ENCODE results near the gene DNAH14. TPM values are rescaled to one million over a fixed set of nuclear protein-coding genes. Genes with fewer than 3 reads are reported as not detected.
A peak's percentile ranks its signal among the peaks of the same experiment; 100 is the strongest.

DNAH14 gene
- total RNA-seq, 1 experiment from 2014 or later: 57.3 TPM

DNA sequence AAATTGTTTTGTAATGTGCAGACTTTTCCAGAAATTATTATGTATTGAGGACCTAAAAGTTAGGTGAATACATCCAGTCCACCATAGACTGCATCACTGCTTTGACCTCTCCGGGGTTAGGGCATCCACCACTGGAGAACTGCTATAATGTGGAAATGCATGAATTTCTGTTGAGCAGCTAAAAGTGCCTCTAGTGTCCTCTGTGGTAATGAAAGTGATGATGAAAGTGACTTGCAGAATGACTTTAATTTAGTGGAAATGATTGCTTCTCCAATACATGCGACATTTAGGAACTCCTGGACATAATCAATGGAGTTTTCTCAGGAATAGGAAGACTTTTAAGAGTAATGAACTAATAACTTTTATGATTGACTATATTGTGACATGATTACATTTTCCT is 327.6 kb downstream of the DNAH14 start:
- H3K9me3 ChIP-seq: no peaks in the 10 kb centered on the region
- H3K36me3 ChIP-seq (ENCODE audit: control insufficient read depth, insufficient read depth, low read length): no peaks in the 10 kb centered on the region
- H3K4me3 ChIP-seq (ENCODE audit: low read depth, low read length): no peak overlapping the region
- H3K27me3 ChIP-seq (replicated peaks; ENCODE audit: control insufficient read depth, insufficient read depth, low read length): no peaks in the 10 kb centered on the region
- TF ChIP-seq, protein P1, sequence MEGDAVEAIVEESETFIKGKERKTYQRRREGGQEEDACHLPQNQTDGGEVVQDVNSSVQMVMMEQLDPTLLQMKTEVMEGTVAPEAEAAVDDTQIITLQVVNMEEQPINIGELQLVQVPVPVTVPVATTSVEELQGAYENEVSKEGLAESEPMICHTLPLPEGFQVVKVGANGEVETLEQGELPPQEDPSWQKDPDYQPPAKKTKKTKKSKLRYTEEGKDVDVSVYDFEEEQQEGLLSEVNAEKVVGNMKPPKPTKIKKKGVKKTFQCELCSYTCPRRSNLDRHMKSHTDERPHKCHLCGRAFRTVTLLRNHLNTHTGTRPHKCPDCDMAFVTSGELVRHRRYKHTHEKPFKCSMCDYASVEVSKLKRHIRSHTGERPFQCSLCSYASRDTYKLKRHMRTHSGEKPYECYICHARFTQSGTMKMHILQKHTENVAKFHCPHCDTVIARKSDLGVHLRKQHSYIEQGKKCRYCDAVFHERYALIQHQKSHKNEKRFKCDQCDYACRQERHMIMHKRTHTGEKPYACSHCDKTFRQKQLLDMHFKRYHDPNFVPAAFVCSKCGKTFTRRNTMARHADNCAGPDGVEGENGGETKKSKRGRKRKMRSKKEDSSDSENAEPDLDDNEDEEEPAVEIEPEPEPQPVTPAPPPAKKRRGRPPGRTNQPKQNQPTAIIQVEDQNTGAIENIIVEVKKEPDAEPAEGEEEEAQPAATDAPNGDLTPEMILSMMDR (IDR thresholded peaks at IDR 0.05; ENCODE audit: insufficient read depth in 1 of 2, low read depth in 1 of 2, low read length in 1 of 2, severe bottlenecking in 1 of 2, unreplicated experiment in 1 of 2): no peak
- DNase-seq: no peak
- H3K36me3 Mint-ChIP-seq (ENCODE audit: insufficient read depth, unreplicated experiment): no peaks in the 10 kb centered on the region
- CTCF ChIA-PET: no interaction called here
- no peaks in the 10 kb centered on the region for H3K4me1 ChIP-seq
- H3K4me1 Mint-ChIP-seq (ENCODE audit: low read depth, unreplicated experiment): no peaks in the 10 kb centered on the region
- H3K27ac Mint-ChIP-seq (ENCODE audit: unreplicated experiment): no peak overlapping the region
- no TSS peak for BruUV-seq (replicated peaks)
- H3K4me3 Mint-ChIP-seq (ENCODE audit: unreplicated experiment): no peak overlapping the region
- intact Hi-C loops (cut with micrococcal nuclease; ENCODE audit: unreplicated experiment): no loop called here
- peaks cover 6% of the 10 kb centered on the region for H3K9me3 Mint-ChIP-seq (ENCODE audit: unreplicated experiment)
- no peaks in the 10 kb centered on the region for H3K27me3 Mint-ChIP-seq (ENCODE audit: insufficient read depth, unreplicated experiment)
- POLR2A ChIA-PET: no interaction called here

DNA sequence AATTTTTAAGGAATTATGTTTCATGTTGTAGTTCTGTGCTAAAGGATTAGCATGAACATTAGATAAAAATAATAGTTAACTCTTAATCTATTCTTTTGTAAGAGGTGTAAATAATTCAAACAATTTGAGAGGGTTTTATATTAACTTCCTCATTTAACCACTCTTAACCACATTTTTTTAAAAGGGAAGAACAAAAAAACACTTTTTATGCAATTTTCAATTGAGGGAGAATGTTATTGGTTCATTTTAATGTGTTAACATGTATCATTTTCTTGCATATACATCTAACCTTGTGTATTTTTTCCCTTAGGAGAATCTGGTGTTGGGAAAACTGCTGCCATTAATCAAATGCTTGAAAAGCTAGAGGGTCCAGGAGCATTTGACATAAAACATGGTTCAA is 329.3 kb downstream of the DNAH14 start:
- no peaks in the 10 kb centered on the region for H3K36me3 Mint-ChIP-seq (ENCODE audit: insufficient read depth, unreplicated experiment)

DNA sequence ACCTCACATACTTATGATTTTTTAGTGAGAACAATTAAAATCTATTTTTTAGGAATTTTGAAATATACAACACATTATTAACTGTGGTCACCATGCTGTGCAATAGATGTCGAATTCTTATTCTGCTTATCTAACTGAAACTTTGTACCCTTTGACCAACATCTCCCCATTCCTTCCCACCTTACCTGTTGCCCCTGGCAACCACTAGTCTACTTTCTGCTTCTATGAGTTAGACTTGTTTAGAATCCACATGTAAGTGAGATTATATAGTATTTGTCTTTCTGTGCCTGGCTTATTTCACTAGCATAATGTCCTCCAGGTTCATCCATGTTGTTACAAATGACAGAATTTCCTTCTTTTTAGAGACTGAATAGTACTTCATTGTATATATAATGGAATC is 330.1 kb downstream of the DNAH14 start:
- TF ChIP-seq, protein P1 (IDR thresholded peaks at IDR 0.05; ENCODE audit: insufficient read depth in 1 of 2, low read depth in 1 of 2, low read length in 1 of 2, severe bottlenecking in 1 of 2, unreplicated experiment in 1 of 2): no peak
- H3K9me3 Mint-ChIP-seq (ENCODE audit: unreplicated experiment): peaks cover 6% of the 10 kb centered on the region
- H3K27ac Mint-ChIP-seq (ENCODE audit: unreplicated experiment): no peak overlapping the region
- H3K36me3 Mint-ChIP-seq (ENCODE audit: insufficient read depth, unreplicated experiment): no peaks in the 10 kb centered on the region
- CTCF ChIA-PET: no interaction called here
- no peak overlapping the region for H3K4me3 Mint-ChIP-seq (ENCODE audit: unreplicated experiment)
- no peaks in the 10 kb centered on the region for H3K9me3 ChIP-seq
- DNase-seq: peak in 1 of 2 experiments; percentile 4
- H3K27me3 Mint-ChIP-seq (ENCODE audit: insufficient read depth, unreplicated experiment): no peaks in the 10 kb centered on the region
- no peaks in the 10 kb centered on the region for H3K4me1 ChIP-seq
- no peaks in the 10 kb centered on the region for H3K36me3 ChIP-seq (ENCODE audit: control insufficient read depth, insufficient read depth, low read length)
- H3K4me3 ChIP-seq (ENCODE audit: low read depth, low read length): no peak overlapping the region
- no peaks in the 10 kb centered on the region for H3K27me3 ChIP-seq (replicated peaks; ENCODE audit: control insufficient read depth, insufficient read depth, low read length)
- BruUV-seq (replicated peaks): no TSS peak
- intact Hi-C loops (cut with micrococcal nuclease; ENCODE audit: unreplicated experiment): no loop called here
- POLR2A ChIA-PET: no interaction called here
- no peaks in the 10 kb centered on the region for H3K4me1 Mint-ChIP-seq (ENCODE audit: low read depth, unreplicated experiment)

More for the DNA sequence above, 329.3 kb downstream of the DNAH14 start:
- Mint-ChIP-seq H3K27ac (ENCODE audit: unreplicated experiment) (no peak overlapping the region), H3K4me1 (ENCODE audit: low read depth, unreplicated experiment) (no peaks in the 10 kb centered on the region), H3K9me3 (ENCODE audit: unreplicated experiment) (peaks cover 6% of the 10 kb centered on the region), H3K27me3 (ENCODE audit: insufficient read depth, unreplicated experiment) (no peaks in the 10 kb centered on the region), H3K4me3 (ENCODE audit: unreplicated experiment) (no peak overlapping the region)
- Histone ChIP-seq H3K36me3 (ENCODE audit: control insufficient read depth, insufficient read depth, low read length) (no peaks in the 10 kb centered on the region), H3K27me3 (replicated peaks; ENCODE audit: control insufficient read depth, insufficient read depth, low read length) (no peaks in the 10 kb centered on the region), H3K4me1 (no peaks in the 10 kb centered on the region), H3K9me3 (no peaks in the 10 kb centered on the region), H3K4me3 (ENCODE audit: low read depth, low read length) (no peak overlapping the region)
- DNase-seq: no peak
- TF ChIP-seq, protein P1 (IDR thresholded peaks at IDR 0.05; ENCODE audit: insufficient read depth in 1 of 2, low read depth in 1 of 2, low read length in 1 of 2, severe bottlenecking in 1 of 2, unreplicated experiment in 1 of 2): no peak
- intact Hi-C loops (cut with micrococcal nuclease; ENCODE audit: unreplicated experiment): no loop called here
- BruUV-seq (replicated peaks): no TSS peak
- POLR2A ChIA-PET: no interaction called here
- CTCF ChIA-PET: no interaction called here

All from Caco-2 (cell line).